HepG2 (cell line): ENCODE measurements around the gene ADARB2. TPM values are rescaled to one million over a fixed set of nuclear protein-coding genes. Genes with fewer than 3 reads are reported as not detected.

Experiments used
- ATAC-seq: fragments of 200-7000 bp; cut with Tn5 transposase; 3 replicates; pipeline ENCODE4 v1.9.1; 2020; ENCODE audit warnings: mild to moderate bottlenecking, moderate library complexity
- BruUV-seq: library from RNA; stranded (reverse); fragments of 400-500 nt; replicated peaks from 2 replicates; lab custom pipeline; 2021; lab: Mats Ljungman, UMichigan
- CTCF ChIA-PET: fragments of 300-600 bp; formaldehyde crosslinking; extraction: SDS; loops from one replicate; lab custom pipeline; 2021; ENCODE audit warnings: low total read pairs, inconsistent platforms, low intra/inter-chr PET ratio; lab: Yijun Ruan, JAX
- POLR2A ChIA-PET: fragments of 350-600 bp; sonication (Branson Sonifier 250); formaldehyde crosslinking; loops from one replicate; lab custom pipeline; 2020; ENCODE audit warnings: antibody characterized with exemption, inconsistent platforms; lab: Yijun Ruan, JAX
- DNase-seq: peaks from one replicate; pipeline ENCODE4 v3.0.0-alpha.2; 2015; ENCODE audit warnings: low spot score
- FAIRE-seq: peaks from 3 replicates; lab custom pipeline; 2011; peaks lifted over from hg19 to GRCh38; lab: Jason Lieb, UNC
- H2AFZ ChIP-seq: one replicate; pipeline ENCODE4 v1.6.1; 2011; ENCODE audit warnings: low read length, inconsistent platforms
- H3K27ac ChIP-seq: fragments of 300-600 bp; 3 replicates; pipeline ENCODE4 v1.8.0; 2011; ENCODE audit warnings: mixed run types, mild to moderate bottlenecking, mixed read lengths, low read length, inconsistent platforms; ENCODE audit not compliant: insufficient read depth; ENCODE audit errors: extremely low read length
- H3K27me3 ChIP-seq, 2 experiments: fragments of 200-600 bp in 1 of 2; 2 replicates in 1 of 2; 3 replicates in 1 of 2; pipeline versions ENCODE4 v1.6.0 to v1.8.0; 2011; ENCODE audit warnings: low read length in 2 of 2, mild to moderate bottlenecking in 2 of 2, moderate library complexity in 2 of 2, inconsistent platforms in 1 of 2; ENCODE audit not compliant: insufficient read depth in 2 of 2, control insufficient read depth in 1 of 2
- H3K36me3 ChIP-seq, 2 experiments: fragments of 200-600 bp in 1 of 2; replicated peaks in 1 of 2; 2 replicates in 1 of 2; 3 replicates in 1 of 2; pipeline versions ENCODE4 v1.5.1 to v1.8.0; 2011; ENCODE audit warnings: low read length in 2 of 2, inconsistent platforms in 1 of 2; ENCODE audit not compliant: insufficient read depth in 2 of 2, control insufficient read depth in 1 of 2
- H3K4me1 ChIP-seq: 2 replicates; pipeline ENCODE4 v1.5.1; 2012; ENCODE audit warnings: low read length, inconsistent platforms; ENCODE audit not compliant: insufficient read depth
- H3K4me2 ChIP-seq: 2 replicates; pipeline ENCODE4 v1.6.0; 2011; ENCODE audit warnings: low read depth, low read length, inconsistent platforms
- H3K4me3 ChIP-seq, 3 experiments: fragments of 200-600 bp in 1 of 3; sonication (generic), shearing (Covaris generic) in 1 of 3; replicated peaks in 1 of 3; 2 replicates each; pipeline ENCODE4 v1.5.1; 2011 to 2016; ENCODE audit warnings: low read length in 3 of 3, inconsistent platforms in 2 of 3, low read depth in 2 of 3, mild to moderate bottlenecking in 2 of 3, control low read depth in 1 of 3, mixed read lengths in 1 of 3; ENCODE audit not compliant: insufficient read depth in 1 of 3
- H3K79me2 ChIP-seq: one replicate; pipeline ENCODE4 v1.6.1; 2011; ENCODE audit warnings: low read length, inconsistent platforms; ENCODE audit not compliant: insufficient read depth
- H3K9ac ChIP-seq: 2 replicates; pipeline ENCODE4 v1.6.0; 2011; ENCODE audit warnings: mild to moderate bottlenecking, low read depth, low read length, inconsistent platforms; ENCODE audit not compliant: insufficient read depth
- H3K9me3 ChIP-seq: 2 replicates; pipeline ENCODE4 v1.5.1; 2012; ENCODE audit warnings: mild to moderate bottlenecking, low read length
- H4K20me1 ChIP-seq: 2 replicates; pipeline ENCODE4 v1.6.0; 2011; ENCODE audit warnings: inconsistent platforms, mild to moderate bottlenecking, low read length, moderate library complexity; ENCODE audit not compliant: insufficient read depth
- BRCA1 ChIP-seq: sonication (generic); formaldehyde crosslinking; IDR thresholded peaks from 2 replicates; pipeline ENCODE4 v1.4.0; 2020; ENCODE audit warnings: missing genetic modification reagents
- JARID2 ChIP-seq: sonication (generic); formaldehyde crosslinking; IDR thresholded peaks from 2 replicates; pipeline ENCODE4 v1.8.1; 2023; ENCODE audit warnings: missing genetic modification reagents, inconsistent platforms; ENCODE audit not compliant: insufficient replicate concordance
- MEF2D ChIP-seq: sonication (generic); formaldehyde crosslinking; IDR thresholded peaks from 2 replicates; pipeline ENCODE4 v1.5.1; 2020; ENCODE audit warnings: mild to moderate bottlenecking, missing genetic modification reagents
- ZNF260 ChIP-seq: sonication (generic); formaldehyde crosslinking; IDR thresholded peaks from 2 replicates; pipeline ENCODE4 v1.4.0; 2020; ENCODE audit warnings: missing genetic modification reagents, low read depth, mild to moderate bottlenecking, borderline replicate concordance
- ZNF740 ChIP-seq: sonication (generic); formaldehyde crosslinking; IDR thresholded peaks from 2 replicates; pipeline ENCODE4 v1.4.0; 2020; ENCODE audit warnings: missing genetic modification reagents
- WGBS: methylation state at CpG from one replicate; pipeline ENCODE4 v1.1.6; 2017; ENCODE audit warnings: low lambda C conversion rate; 5-methylcytosine and 5-hydroxymethylcytosine counted together
- in situ Hi-C: cut with HindIII; loops from 2 replicates; pipeline ENCODE4 v1.10.0; 2017; ENCODE audit warnings: low pct_unique_long_range_greater_than_20kb; ENCODE audit not compliant: extremely low pct_ligation_motif_present
- intact Hi-C: fragments of 100-400 bp; cut with micrococcal nuclease; formaldehyde crosslinking; loops from one replicate; pipeline ENCODE4 v1.10.0; 2022; ENCODE audit not compliant: unreplicated experiment
- polyA plus RNA-seq, 8 experiments: library from polyadenylated mRNA; depleted of rRNA in 3 of 8; stranded (reverse) in 7 of 8; unstranded in 1 of 8; fragments of >200 nt; fragmentation: Illumina TruSeq in 4 of 8; extraction: Trizol in 4 of 8; gene quantifications; 2 replicates each; pipeline versions ENCODE4 v1.2.1 to v1.2.3, GENCODE V29; 2011 to 2016; ENCODE audit warnings: low read depth in 4 of 8, missing spikeins in 1 of 8, mixed read lengths in 1 of 8; ENCODE audit not compliant: insufficient read depth in 1 of 8
- total RNA-seq, 5 experiments: library from RNA; depleted of rRNA; stranded (reverse); fragments of >200 nt; fragmentation: Illumina TruSeq; extraction: Trizol; gene quantifications; 2 replicates each; pipeline ENCODE4 v1.2.3, GENCODE V29; 2016; ENCODE audit warnings: low read depth in 1 of 5
- TF ChIP-seq, protein P1 (sequence below): IDR thresholded peaks from 2 replicates; pipeline ENCODE4 v1.6.1; 2016; ENCODE audit warnings: low read depth, missing genetic modification reagents, missing compliant biosample characterization
- TF ChIP-seq, protein P2 (sequence below): sonication (generic); formaldehyde crosslinking; IDR thresholded peaks from 2 replicates; pipeline ENCODE4 v1.4.0; 2020; ENCODE audit warnings: missing genetic modification reagents, borderline replicate concordance

ADARB2 gene
- total and polyA plus RNA-seq, 2 of the 13 experiments (the other 11 are each of a cell fraction or from before 2014, with no cell fraction given), result not detected

DNA sequence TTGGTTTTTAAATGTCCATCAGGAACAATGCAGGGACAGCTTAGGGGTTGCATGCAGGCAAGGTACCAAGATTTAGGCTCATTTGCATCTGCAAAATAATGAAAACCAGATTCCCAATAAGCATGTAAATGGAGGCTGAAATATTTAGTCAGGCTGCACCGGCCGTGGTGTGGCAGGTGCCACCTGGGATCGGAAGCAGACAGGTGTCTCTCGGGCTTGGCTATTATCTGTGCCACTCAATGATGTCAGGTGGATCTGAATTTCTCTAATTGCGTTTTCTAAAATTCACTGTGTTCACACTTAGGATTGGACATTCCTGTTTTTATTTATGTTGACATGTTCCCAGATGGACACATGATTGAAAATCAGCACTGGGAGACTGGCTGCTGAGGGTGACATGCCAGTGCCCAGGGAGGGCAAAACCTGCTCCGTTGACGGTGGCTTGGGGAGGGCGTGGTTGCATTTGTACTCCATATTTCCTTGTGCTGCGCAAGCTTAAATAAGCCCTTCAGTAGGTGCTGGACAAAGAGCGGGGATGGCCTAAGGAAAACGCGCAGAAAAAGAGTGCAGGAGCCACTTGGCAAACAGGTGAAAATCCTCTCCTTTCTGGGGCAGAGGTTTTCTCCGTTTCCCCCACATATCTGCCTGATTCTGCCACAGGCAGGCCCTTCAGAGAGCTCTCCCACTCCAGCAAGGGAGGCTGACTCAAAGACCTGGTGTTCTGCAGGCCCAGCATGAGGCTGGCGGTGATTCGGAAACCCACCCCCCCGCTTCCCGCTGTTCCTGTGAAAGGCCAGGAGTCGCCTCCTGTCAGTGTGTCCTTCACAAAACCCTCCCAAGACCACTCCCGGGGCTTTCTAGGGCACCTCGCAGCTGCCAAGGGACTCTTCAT, 538.6 kb downstream of the ADARB2 start (continued):
- TF ChIP-seq, protein P1, sequence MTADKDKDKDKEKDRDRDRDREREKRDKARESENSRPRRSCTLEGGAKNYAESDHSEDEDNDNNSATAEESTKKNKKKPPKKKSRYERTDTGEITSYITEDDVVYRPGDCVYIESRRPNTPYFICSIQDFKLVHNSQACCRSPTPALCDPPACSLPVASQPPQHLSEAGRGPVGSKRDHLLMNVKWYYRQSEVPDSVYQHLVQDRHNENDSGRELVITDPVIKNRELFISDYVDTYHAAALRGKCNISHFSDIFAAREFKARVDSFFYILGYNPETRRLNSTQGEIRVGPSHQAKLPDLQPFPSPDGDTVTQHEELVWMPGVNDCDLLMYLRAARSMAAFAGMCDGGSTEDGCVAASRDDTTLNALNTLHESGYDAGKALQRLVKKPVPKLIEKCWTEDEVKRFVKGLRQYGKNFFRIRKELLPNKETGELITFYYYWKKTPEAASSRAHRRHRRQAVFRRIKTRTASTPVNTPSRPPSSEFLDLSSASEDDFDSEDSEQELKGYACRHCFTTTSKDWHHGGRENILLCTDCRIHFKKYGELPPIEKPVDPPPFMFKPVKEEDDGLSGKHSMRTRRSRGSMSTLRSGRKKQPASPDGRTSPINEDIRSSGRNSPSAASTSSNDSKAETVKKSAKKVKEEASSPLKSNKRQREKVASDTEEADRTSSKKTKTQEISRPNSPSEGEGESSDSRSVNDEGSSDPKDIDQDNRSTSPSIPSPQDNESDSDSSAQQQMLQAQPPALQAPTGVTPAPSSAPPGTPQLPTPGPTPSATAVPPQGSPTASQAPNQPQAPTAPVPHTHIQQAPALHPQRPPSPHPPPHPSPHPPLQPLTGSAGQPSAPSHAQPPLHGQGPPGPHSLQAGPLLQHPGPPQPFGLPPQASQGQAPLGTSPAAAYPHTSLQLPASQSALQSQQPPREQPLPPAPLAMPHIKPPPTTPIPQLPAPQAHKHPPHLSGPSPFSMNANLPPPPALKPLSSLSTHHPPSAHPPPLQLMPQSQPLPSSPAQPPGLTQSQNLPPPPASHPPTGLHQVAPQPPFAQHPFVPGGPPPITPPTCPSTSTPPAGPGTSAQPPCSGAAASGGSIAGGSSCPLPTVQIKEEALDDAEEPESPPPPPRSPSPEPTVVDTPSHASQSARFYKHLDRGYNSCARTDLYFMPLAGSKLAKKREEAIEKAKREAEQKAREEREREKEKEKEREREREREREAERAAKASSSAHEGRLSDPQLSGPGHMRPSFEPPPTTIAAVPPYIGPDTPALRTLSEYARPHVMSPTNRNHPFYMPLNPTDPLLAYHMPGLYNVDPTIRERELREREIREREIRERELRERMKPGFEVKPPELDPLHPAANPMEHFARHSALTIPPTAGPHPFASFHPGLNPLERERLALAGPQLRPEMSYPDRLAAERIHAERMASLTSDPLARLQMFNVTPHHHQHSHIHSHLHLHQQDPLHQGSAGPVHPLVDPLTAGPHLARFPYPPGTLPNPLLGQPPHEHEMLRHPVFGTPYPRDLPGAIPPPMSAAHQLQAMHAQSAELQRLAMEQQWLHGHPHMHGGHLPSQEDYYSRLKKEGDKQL, result no peak
- no peak for TF ChIP-seq MEF2D (CRISPR knock-in tag)

GRCh38 chr10:1197384-1197783, 539.9 kb downstream of the ADARB2 start:
- POLR2A ChIA-PET, result no interaction called here
- Histone ChIP-seq H2AFZ (no peak overlapping the region), H3K79me2 (no peaks in the 10 kb centered on the region), H3K9ac (no peak overlapping the region), H3K27ac (no peak overlapping the region), H3K27me3 (peaks cover 8 to 80% of the 10 kb centered on the region in 2 experiments), H3K4me3 (no peak overlapping the region), H3K9me3 (no peaks in the 10 kb centered on the region), H4K20me1 (no peaks in the 10 kb centered on the region), H3K36me3 (no peaks in the 10 kb centered on the region), H3K4me2 (no peak overlapping the region), H3K4me1 (no peaks in the 10 kb centered on the region)
- TF ChIP-seq ZNF740, result no peak
- no peak for TF ChIP-seq BRCA1 (CRISPR knock-in tag)
- TF ChIP-seq JARID2 (CRISPR knock-in tag), result no peak
- no peak for TF ChIP-seq ZNF260
- TF ChIP-seq, protein P2, sequence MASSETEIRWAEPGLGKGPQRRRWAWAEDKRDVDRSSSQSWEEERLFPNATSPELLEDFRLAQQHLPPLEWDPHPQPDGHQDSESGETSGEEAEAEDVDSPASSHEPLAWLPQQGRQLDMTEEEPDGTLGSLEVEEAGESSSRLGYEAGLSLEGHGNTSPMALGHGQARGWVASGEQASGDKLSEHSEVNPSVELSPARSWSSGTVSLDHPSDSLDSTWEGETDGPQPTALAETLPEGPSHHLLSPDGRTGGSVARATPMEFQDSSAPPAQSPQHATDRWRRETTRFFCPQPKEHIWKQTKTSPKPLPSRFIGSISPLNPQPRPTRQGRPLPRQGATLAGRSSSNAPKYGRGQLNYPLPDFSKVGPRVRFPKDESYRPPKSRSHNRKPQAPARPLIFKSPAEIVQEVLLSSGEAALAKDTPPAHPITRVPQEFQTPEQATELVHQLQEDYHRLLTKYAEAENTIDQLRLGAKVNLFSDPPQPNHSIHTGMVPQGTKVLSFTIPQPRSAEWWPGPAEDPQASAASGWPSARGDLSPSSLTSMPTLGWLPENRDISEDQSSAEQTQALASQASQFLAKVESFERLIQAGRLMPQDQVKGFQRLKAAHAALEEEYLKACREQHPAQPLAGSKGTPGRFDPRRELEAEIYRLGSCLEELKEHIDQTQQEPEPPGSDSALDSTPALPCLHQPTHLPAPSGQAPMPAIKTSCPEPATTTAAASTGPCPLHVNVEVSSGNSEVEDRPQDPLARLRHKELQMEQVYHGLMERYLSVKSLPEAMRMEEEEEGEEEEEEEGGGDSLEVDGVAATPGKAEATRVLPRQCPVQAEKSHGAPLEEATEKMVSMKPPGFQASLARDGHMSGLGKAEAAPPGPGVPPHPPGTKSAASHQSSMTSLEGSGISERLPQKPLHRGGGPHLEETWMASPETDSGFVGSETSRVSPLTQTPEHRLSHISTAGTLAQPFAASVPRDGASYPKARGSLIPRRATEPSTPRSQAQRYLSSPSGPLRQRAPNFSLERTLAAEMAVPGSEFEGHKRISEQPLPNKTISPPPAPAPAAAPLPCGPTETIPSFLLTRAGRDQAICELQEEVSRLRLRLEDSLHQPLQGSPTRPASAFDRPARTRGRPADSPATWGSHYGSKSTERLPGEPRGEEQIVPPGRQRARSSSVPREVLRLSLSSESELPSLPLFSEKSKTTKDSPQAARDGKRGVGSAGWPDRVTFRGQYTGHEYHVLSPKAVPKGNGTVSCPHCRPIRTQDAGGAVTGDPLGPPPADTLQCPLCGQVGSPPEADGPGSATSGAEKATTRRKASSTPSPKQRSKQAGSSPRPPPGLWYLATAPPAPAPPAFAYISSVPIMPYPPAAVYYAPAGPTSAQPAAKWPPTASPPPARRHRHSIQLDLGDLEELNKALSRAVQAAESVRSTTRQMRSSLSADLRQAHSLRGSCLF (CRISPR knock-in tag), result no peak
- FAIRE-seq, result no peak
- no peak for DNase-seq
- no TSS peak for BruUV-seq
- in situ Hi-C loops, result no loop called here
- CTCF ChIA-PET, result no interaction called here
- WGBS, result 2% methylated on average over 6 of the region's 6 CpGs
- ATAC-seq, result no peak
- intact Hi-C loops, result no loop called here
